HG03097 (cell line): ENCODE data around the gene CC2D2B.
"Not testable (repeated sequence)": the region's sequence is repeated elsewhere in the genome, so short reads cannot be mapped to it uniquely, and the experiment has no call there.

Experiments used
- ATAC-seq: cut with Tn5 transposase; IDR thresholded peaks from one replicate; pipeline ENCODE4 v1.9.1; 2021; ENCODE audit not compliant: unreplicated experiment, low FRiP score

The CC2D2B gene

GRCh38 chr10:95906677-95907455 is 909 bp upstream of the CC2D2B start:
- ATAC-seq, result no peak

- ATAC-seq, result no peak
Observed at GRCh38 chr10:95908450-95908849, 675 bp downstream of the CC2D2B start.

GRCh38 chr10:95909561-95909960 is 1.8 kb downstream of the CC2D2B start:
- ATAC-seq, result no peak

GRCh38 chr10:95916039-95916438 is 8.3 kb downstream of the CC2D2B start:
- not testable (repeated sequence) for ATAC-seq

- no peak for ATAC-seq
Observed at GRCh38 chr10:95920798-95921426, 13.1 kb downstream of the CC2D2B start.

GRCh38 chr10:95925033-95925432 is 17.3 kb downstream of the CC2D2B start:
- no peak for ATAC-seq

GRCh38 chr10:95935429-95935828 is 27.7 kb downstream of the CC2D2B start:
- no peak for ATAC-seq

GRCh38 chr10:95941115-95941514 is 33.3 kb downstream of the CC2D2B start:
- ATAC-seq, result no peak

- no peak for ATAC-seq
Observed at GRCh38 chr10:95963202-95963990, 55.6 kb downstream of the CC2D2B start.

- no peak for ATAC-seq
Observed at GRCh38 chr10:95963991-95964389, 56.2 kb downstream of the CC2D2B start.

- ATAC-seq, result no peak
Observed at GRCh38 chr10:95964756-95965155, 57.0 kb downstream of the CC2D2B start.

GRCh38 chr10:95976362-95977229 is 68.8 kb downstream of the CC2D2B start:
- no peak for ATAC-seq

- no peak for ATAC-seq
Observed at GRCh38 chr10:95982200-95982599, 74.4 kb downstream of the CC2D2B start.

GRCh38 chr10:95987685-95988426 is 80.1 kb downstream of the CC2D2B start:
- ATAC-seq, result no peak

- ATAC-seq, result no peak
Observed at GRCh38 chr10:95988702-95989101, 80.9 kb downstream of the CC2D2B start.

- not testable (repeated sequence) for ATAC-seq
Observed at GRCh38 chr10:95994376-95994775, 86.6 kb downstream of the CC2D2B start.

GRCh38 chr10:95998255-95998784 is 90.5 kb downstream of the CC2D2B start:
- ATAC-seq, result no peak

GRCh38 chr10:96013956-96014355 is 106.2 kb downstream of the CC2D2B start:
- ATAC-seq, result no peak

- ATAC-seq, result no peak
Observed at GRCh38 chr10:96014473-96015102, 106.8 kb downstream of the CC2D2B start.
